HCT116 (cell line): ENCODE results near the gene WDR76. TPM values are rescaled to one million over a fixed set of nuclear protein-coding genes. Genes with fewer than 3 reads are reported as not detected.

Experiments
- ATAC-seq: fragments of 200-7000 bp; cut with Tn5 transposase; 2 replicates; pipeline ENCODE4 v1.9.1; 2020; ENCODE audit warnings: mild to moderate bottlenecking, moderate library complexity
- BruUV-seq: library from RNA; stranded (reverse); fragments of 400-500 nt; replicated peaks from 2 replicates; lab custom pipeline; 2021; lab: Mats Ljungman, UMichigan
- CTCF ChIA-PET: fragments of 300-600 bp; sonication (Branson Sonifier 250); formaldehyde crosslinking; loops from one replicate; lab custom pipeline; 2021; ENCODE audit warnings: antibody characterized with exemption; lab: Charles Lee
- POLR2A ChIA-PET: fragments of 300-600, 350-600 bp; sonication (Branson Sonifier 250); formaldehyde crosslinking; loops from one replicate; lab custom pipeline; 2021; ENCODE audit warnings: antibody characterized with exemption; lab: Charles Lee
- RAD21 ChIA-PET, 2 experiments: fragments of 300-600 bp; sonication (Branson Sonifier 250); formaldehyde crosslinking; loops; one replicate each; lab custom pipeline; 2023; ENCODE audit warnings: low total read pairs in 2 of 2; ENCODE audit not compliant: uncharacterized antibody in 2 of 2, unreplicated experiment in 2 of 2, low non-redundant PET in 1 of 2; lab: Charles Lee
- DNase-seq: peaks from one replicate; pipeline ENCODE4 v3.0.0-alpha.2; 2010; ENCODE audit warnings: low read depth, low spot score
- H2AFZ ChIP-seq: fragments of 200-600 bp; shearing (Covaris generic), sonication (generic); 2 replicates; pipeline ENCODE4 v1.6.1; 2017; ENCODE audit warnings: low read depth, mixed run types, mixed read lengths, antibody characterized with exemption, low read length; ENCODE audit not compliant: poor library complexity, severe bottlenecking
- H3K27ac ChIP-seq: 2 replicates; pipeline ENCODE4 v1.5.1; 2012; ENCODE audit warnings: low read depth, low read length
- H3K27me3 ChIP-seq: fragments of 200-600 bp; sonication (generic); 2 replicates; pipeline ENCODE4 v1.6.1; 2016; ENCODE audit warnings: mixed run types, low read length, mixed read lengths; ENCODE audit not compliant: insufficient read depth
- H3K36me3 ChIP-seq, 2 experiments: fragments of 200-500 bp in 1 of 2; fragments of 200-600 bp in 1 of 2; sonication (Bioruptor generic) in 1 of 2; sonication (generic) in 1 of 2; 2 replicates each; pipeline versions ENCODE4 v1.5.1 to v1.6.1; 2014 to 2016; ENCODE audit warnings: low read length in 2 of 2, inconsistent platforms in 1 of 2, mixed read lengths in 1 of 2, mixed run types in 1 of 2; ENCODE audit not compliant: insufficient read depth in 2 of 2, control insufficient read depth in 1 of 2
- H3K4me1 ChIP-seq, 2 experiments: fragments of 200-600 bp in 1 of 2; sonication (generic) in 1 of 2; 2 replicates each; pipeline versions ENCODE4 v1.5.1 to v1.6.1; 2012 to 2017; ENCODE audit warnings: low read length in 2 of 2, inconsistent platforms in 1 of 2, mild to moderate bottlenecking in 1 of 2, mixed read lengths in 1 of 2, mixed run types in 1 of 2, moderate library complexity in 1 of 2; ENCODE audit not compliant: insufficient read depth in 2 of 2, control insufficient read depth in 1 of 2
- H3K4me2 ChIP-seq: fragments of 200-600 bp; sonication (generic); 2 replicates; pipeline ENCODE4 v1.6.1; 2017; ENCODE audit warnings: mixed run types, low read length, mixed read lengths
- H3K4me3 ChIP-seq, 2 experiments: fragments of 200-600 bp in 1 of 2; sonication (generic) in 1 of 2; replicated peaks in 1 of 2; 2 replicates each; pipeline ENCODE4 v1.5.1; 2011 to 2016; ENCODE audit warnings: low read length in 2 of 2, control low read depth in 1 of 2, low read depth in 1 of 2, mild to moderate bottlenecking in 1 of 2, mixed read lengths in 1 of 2, mixed run types in 1 of 2
- H3K79me2 ChIP-seq: fragments of 200-600 bp; sonication (generic); 2 replicates; pipeline ENCODE4 v1.6.1; 2017; ENCODE audit warnings: mild to moderate bottlenecking, mixed run types, low read length, moderate library complexity, mixed read lengths; ENCODE audit not compliant: insufficient read depth
- H3K9ac ChIP-seq: fragments of 200-600 bp; sonication (generic); 2 replicates; pipeline ENCODE4 v1.6.1; 2016; ENCODE audit warnings: low read length, mixed read lengths
- H3K9me2 ChIP-seq: fragments of 200-600 bp; sonication (generic), shearing (Covaris generic); 2 replicates; pipeline ENCODE4 v1.6.1; 2017; ENCODE audit warnings: mixed run types, mild to moderate bottlenecking, moderate library complexity; ENCODE audit not compliant: insufficient read depth
- H3K9me3 ChIP-seq, 2 experiments: fragments of 200-500 bp in 1 of 2; fragments of 200-600 bp in 1 of 2; sonication (Bioruptor generic) in 1 of 2; sonication (generic) in 1 of 2; 2 replicates each; pipeline ENCODE4 v1.6.1; 2014 to 2017; ENCODE audit warnings: low read length in 2 of 2, mixed read lengths in 2 of 2, inconsistent platforms in 1 of 2, low read depth in 1 of 2, mild to moderate bottlenecking in 1 of 2, mixed run types in 1 of 2, moderate library complexity in 1 of 2; ENCODE audit not compliant: control insufficient read depth in 1 of 2, insufficient read depth in 1 of 2
- H4K20me1 ChIP-seq: fragments of 200-600 bp; sonication (generic), shearing (Covaris generic); 2 replicates; pipeline ENCODE4 v1.6.1; 2017; ENCODE audit warnings: mixed run types, mild to moderate bottlenecking, moderate library complexity; ENCODE audit not compliant: insufficient read depth
- ATF3 ChIP-seq: IDR thresholded peaks from 2 replicates; pipeline ENCODE4 v1.6.1; 2012
- CEBPB ChIP-seq: IDR thresholded peaks from 2 replicates; pipeline ENCODE4 v1.6.1; 2012; ENCODE audit warnings: low read depth
- ELF1 ChIP-seq: IDR thresholded peaks from 2 replicates; pipeline ENCODE4 v1.6.1; 2012; ENCODE audit warnings: low read depth, borderline replicate concordance
- EZH2 ChIP-seq: fragments of 200-600 bp; sonication (generic); IDR thresholded peaks from 2 replicates; pipeline ENCODE4 v1.6.1; 2017; ENCODE audit warnings: antibody characterized with exemption, mixed run types
- EZH2phosphoT487 ChIP-seq: fragments of 200-600 bp; IDR thresholded peaks from 2 replicates; pipeline ENCODE4 v1.6.1; 2018; ENCODE audit warnings: antibody characterized with exemption, borderline replicate concordance
- JUND ChIP-seq: IDR thresholded peaks from 2 replicates; pipeline ENCODE4 v1.6.1; 2012
- POLR2A ChIP-seq: IDR thresholded peaks from 2 replicates; pipeline ENCODE4 v1.7.0; 2011; ENCODE audit warnings: borderline replicate concordance; ENCODE audit not compliant: insufficient read depth, insufficient read length; ENCODE audit errors: extremely low read depth
- POLR2AphosphoS5 ChIP-seq: IDR thresholded peaks from 2 replicates; pipeline ENCODE4 v1.6.1; 2011; ENCODE audit warnings: mild to moderate bottlenecking, low read depth, low read length, moderate library complexity
- RAD21 ChIP-seq: IDR thresholded peaks from 2 replicates; pipeline ENCODE4 v1.6.1; 2012; ENCODE audit warnings: low read depth, mild to moderate bottlenecking
- REST ChIP-seq: IDR thresholded peaks from 2 replicates; pipeline ENCODE4 v1.6.1; 2012; ENCODE audit warnings: low read depth
- SIN3A ChIP-seq: IDR thresholded peaks from 2 replicates; pipeline ENCODE4 v1.6.1; 2012; ENCODE audit warnings: low read depth
- SP1 ChIP-seq: IDR thresholded peaks from 2 replicates; pipeline ENCODE4 v1.6.1; 2012; ENCODE audit warnings: low read depth
- SRF ChIP-seq: IDR thresholded peaks from 2 replicates; pipeline ENCODE4 v1.6.1; 2012; ENCODE audit warnings: low read depth
- TCF7L2 ChIP-seq: IDR thresholded peaks from 2 replicates; pipeline ENCODE4 v1.7.0; 2011; ENCODE audit warnings: borderline replicate concordance, inconsistent platforms; ENCODE audit not compliant: insufficient read depth, insufficient read length; ENCODE audit errors: extremely low read depth
- YY1 ChIP-seq: IDR thresholded peaks from 2 replicates; pipeline ENCODE4 v1.6.1; 2011; ENCODE audit warnings: low read length, low read depth, moderate library complexity, mild to moderate bottlenecking; ENCODE audit not compliant: insufficient replicate concordance; ENCODE audit errors: extremely low read depth
- ZBTB33 ChIP-seq: IDR thresholded peaks from 2 replicates; pipeline ENCODE4 v1.6.1; 2011; ENCODE audit warnings: mild to moderate bottlenecking, low read length, moderate library complexity; ENCODE audit not compliant: insufficient replicate concordance; ENCODE audit errors: extremely low read depth
- ZFX ChIP-seq: fragments of 450-650 bp; IDR thresholded peaks from 2 replicates; pipeline ENCODE4 v1.6.1; 2017
- intact Hi-C: fragments of 100-400 bp; cut with micrococcal nuclease; formaldehyde crosslinking; loops from 2 replicates; pipeline ENCODE4 v1.10.0; 2022
- total RNA-seq: library from RNA; stranded (reverse); gene quantifications from one replicate; pipeline ENCODE4 v1.2.1, GENCODE V29; 2021; ENCODE audit not compliant: unreplicated experiment

The WDR76 gene
- total RNA-seq, 1 experiment from 2014 or later, result 33.0 TPM

- no peaks in the 10 kb centered on the region for H3K9me2 ChIP-seq
- ChIA-PET POLR2A (no interaction called here), RAD21 (no interaction called here), CTCF (no interaction called here)
- H3K27ac ChIP-seq, result no peak overlapping the region
- TF ChIP-seq POLR2A (no peak), ZBTB33 (no peak), ELF1 (no peak), EZH2 (no peak), RAD21 (no peak), ATF3 (no peak), EZH2phosphoT487 (no peak), POLR2AphosphoS5 (no peak), REST (no peak), SRF (no peak), JUND (no peak), TCF7L2 (no peak), YY1 (no peak), SIN3A (no peak), CEBPB (no peak), SP1 (no peak), ZFX (no peak)
- peaks cover 0 to 7% of the 10 kb centered on the region in 2 experiments; a peak in 1 of 4 replicates for H3K4me1 ChIP-seq
- intact Hi-C loops, result no loop called here
- no peaks in the 10 kb centered on the region for H4K20me1 ChIP-seq
- BruUV-seq, result no TSS peak
- no peak overlapping the region for H3K9ac ChIP-seq
- no peaks in the 10 kb centered on the region for H3K79me2 ChIP-seq
- no peak overlapping the region for H3K4me2 ChIP-seq
- H3K9me3 ChIP-seq, result no peaks in the 10 kb centered on the region
- DNase-seq (no peak), ATAC-seq (peak; percentile 67; the same call in 1 of the 2 replicates)
- peaks cover 12 to 13% of the 10 kb centered on the region in 2 experiments; a peak in 3 of 4 replicates for H3K36me3 ChIP-seq
- H3K27me3 ChIP-seq, result no peaks in the 10 kb centered on the region
- H3K4me3 ChIP-seq, result no peak overlapping the region
- H2AFZ ChIP-seq, result no peak overlapping the region
These were observed 69.7 kb downstream of the WDR76 start for GRCh38 chr15:43896543-43896942.
